Hindlimb muscle (tissue), 1 donor: ENCODE results near the gene CRYBA1. TPM values are rescaled to one million over a fixed set of nuclear protein-coding genes. Genes with fewer than 3 reads are reported as not detected.
"Not testable (repeated sequence)": the region's sequence is repeated elsewhere in the genome, so short reads cannot be mapped to it uniquely, and the experiment has no call there.

Experiments
- DNase-seq: peaks from one replicate; pipeline ENCODE4 v3.0.0-alpha.2; 2013
- polyA plus RNA-seq: library from polyadenylated mRNA; unstranded; fragments of 120-200 nt; gene quantifications from one replicate; pipeline ENCODE4 v1.2.1, GENCODE V29; 2013; ENCODE audit not compliant: insufficient read length

CRYBA1 gene
- not detected for polyA plus RNA-seq

GRCh38 chr17:29246628-29247027 lies at the start of gene CRYBA1:
Gene CRYBA1 (plus strand): TSS chr17:29246859. CDS start chr17:29246864, 5 bp downstream.
- no peak for DNase-seq

GRCh38 chr17:29197516-29198272 lies 49.0 kb upstream of the CRYBA1 start:
- no peak for DNase-seq

GRCh38 chr17:29204068-29204804 lies 42.4 kb upstream of the CRYBA1 start:
- not testable (repeated sequence) for DNase-seq

- no peak for DNase-seq
Observed at GRCh38 chr17:29205047-29205446, 41.6 kb upstream of the CRYBA1 start.

- DNase-seq: no peak
Observed at GRCh38 chr17:29207975-29208374, 38.7 kb upstream of the CRYBA1 start.

- DNase-seq: no peak
Observed at GRCh38 chr17:29209073-29209472, 37.6 kb upstream of the CRYBA1 start.

GRCh38 chr17:29210879-29211278 lies 35.8 kb upstream of the CRYBA1 start:
- DNase-seq: no peak

- DNase-seq: no peak
Observed at GRCh38 chr17:29212094-29212631, 34.5 kb upstream of the CRYBA1 start.

- no peak for DNase-seq
Observed at GRCh38 chr17:29212681-29213121, 34.0 kb upstream of the CRYBA1 start.

GRCh38 chr17:29214215-29215146 lies 32.2 kb upstream of the CRYBA1 start:
- DNase-seq: no peak

GRCh38 chr17:29215174-29215573 lies 31.5 kb upstream of the CRYBA1 start:
- DNase-seq: no peak

- DNase-seq: no peak
Observed at GRCh38 chr17:29215717-29216116, 30.9 kb upstream of the CRYBA1 start.

- no peak for DNase-seq
Observed at GRCh38 chr17:29216181-29216580, 30.5 kb upstream of the CRYBA1 start.

- DNase-seq: no peak
Observed at GRCh38 chr17:29216856-29217255, 29.8 kb upstream of the CRYBA1 start.

- DNase-seq: peak; percentile 72
Observed at GRCh38 chr17:29219378-29220047, 27.1 kb upstream of the CRYBA1 start.

- DNase-seq: not testable (repeated sequence)
Observed at GRCh38 chr17:29221338-29221737, 25.3 kb upstream of the CRYBA1 start.

- DNase-seq: no peak
Observed at GRCh38 chr17:29225396-29225795, 21.3 kb upstream of the CRYBA1 start.

- DNase-seq: no peak
Observed at GRCh38 chr17:29233301-29233700, 13.4 kb upstream of the CRYBA1 start.

- DNase-seq: not testable (repeated sequence)
Observed at GRCh38 chr17:29234972-29235371, 11.7 kb upstream of the CRYBA1 start.

GRCh38 chr17:29235904-29236303 lies 10.8 kb upstream of the CRYBA1 start:
- no peak for DNase-seq

- DNase-seq: no peak
Observed at GRCh38 chr17:29237476-29238132, 9.1 kb upstream of the CRYBA1 start.
